ENCODE data around the gene GDF3.

GDF3 gene

DNA sequence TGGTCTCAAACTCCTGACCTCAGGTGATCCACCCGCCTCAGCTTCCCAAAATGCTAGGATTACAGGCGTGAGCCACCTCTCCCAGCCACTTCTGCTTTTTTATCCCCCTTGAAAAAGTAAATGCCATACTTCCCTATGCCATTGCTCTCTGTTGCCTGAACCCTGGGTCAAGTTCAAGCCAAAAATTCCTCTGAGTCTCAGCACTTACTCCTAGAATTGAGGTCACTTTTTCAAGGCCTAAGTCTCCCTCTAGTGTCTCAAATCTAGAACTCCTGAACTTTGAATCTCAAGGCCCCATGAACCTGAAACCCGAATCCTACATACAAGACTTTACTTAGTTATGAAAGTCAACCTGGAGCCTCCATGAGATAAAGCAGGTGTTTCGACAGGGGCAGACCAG is 28.4 kb downstream of the GDF3 start:
- no peak for DNase-seq (ENCODE audit: low spot score)
- H3K4me3 ChIP-seq, result no peak overlapping the region
- TF ChIP-seq CTCF (IDR thresholded peaks at IDR 0.05), result no peak
- no peak overlapping the region for H3K27ac ChIP-seq

GRCh38 chr12:7666595-7666994 is 29.0 kb downstream of the GDF3 start:
- Histone ChIP-seq H3K4me3 (no peak overlapping the region), H3K27ac (no peak overlapping the region)
- TF ChIP-seq CTCF (IDR thresholded peaks at IDR 0.05), result no peak
- no peak for DNase-seq (ENCODE audit: low spot score)

- no peak for TF ChIP-seq CTCF (IDR thresholded peaks at IDR 0.05)
- no peak for DNase-seq (ENCODE audit: low spot score)
- no peak overlapping the region for H3K27ac ChIP-seq
- no peak overlapping the region for H3K4me3 ChIP-seq
These were observed 33.8 kb downstream of the GDF3 start for GRCh38 chr12:7661741-7662140.

DNA sequence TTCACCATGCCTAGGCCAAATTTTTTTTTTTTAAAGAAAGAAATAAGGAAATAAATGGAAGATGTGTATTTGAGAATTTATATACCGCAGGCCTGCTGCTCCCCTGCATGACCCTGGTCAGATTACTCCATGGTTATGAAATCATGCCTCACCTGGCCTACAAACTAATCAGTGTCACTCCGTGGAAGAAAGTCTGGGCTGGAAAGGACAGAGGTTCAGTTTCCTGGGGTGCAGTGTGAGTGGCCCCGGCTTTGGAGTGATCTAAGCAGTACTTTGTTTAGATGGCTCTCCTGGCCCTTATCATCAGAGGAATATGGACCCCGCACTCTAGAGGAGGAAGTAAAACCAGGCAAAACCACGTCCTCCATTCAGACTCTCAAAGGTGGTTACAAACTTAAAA is 39.5 kb downstream of the GDF3 start:
- no peak overlapping the region for H3K4me3 ChIP-seq
- DNase-seq (ENCODE audit: low spot score), result no peak
- no peak overlapping the region for H3K27ac ChIP-seq
- no peak for TF ChIP-seq CTCF (IDR thresholded peaks at IDR 0.05)

DNA sequence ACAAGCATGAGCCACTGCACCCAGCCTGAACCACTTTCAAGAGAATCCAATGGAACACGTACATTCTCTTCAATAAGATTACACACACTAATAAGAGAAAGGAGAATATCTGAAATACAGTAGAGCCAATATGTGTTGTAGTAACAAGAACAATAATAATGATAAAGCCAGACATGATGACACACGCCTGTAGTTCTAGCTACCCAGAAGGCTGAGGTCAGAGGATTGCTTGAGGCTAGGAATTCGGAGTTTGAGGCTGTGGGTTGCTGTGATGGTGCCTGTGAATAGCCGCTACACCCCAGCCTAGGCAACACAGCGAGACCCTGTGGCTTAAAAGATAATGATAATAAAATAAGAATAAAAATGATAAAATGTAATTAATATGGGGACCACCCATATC is 45.5 kb downstream of the GDF3 start:
- H3K4me3 ChIP-seq, result no peak overlapping the region

DNA sequence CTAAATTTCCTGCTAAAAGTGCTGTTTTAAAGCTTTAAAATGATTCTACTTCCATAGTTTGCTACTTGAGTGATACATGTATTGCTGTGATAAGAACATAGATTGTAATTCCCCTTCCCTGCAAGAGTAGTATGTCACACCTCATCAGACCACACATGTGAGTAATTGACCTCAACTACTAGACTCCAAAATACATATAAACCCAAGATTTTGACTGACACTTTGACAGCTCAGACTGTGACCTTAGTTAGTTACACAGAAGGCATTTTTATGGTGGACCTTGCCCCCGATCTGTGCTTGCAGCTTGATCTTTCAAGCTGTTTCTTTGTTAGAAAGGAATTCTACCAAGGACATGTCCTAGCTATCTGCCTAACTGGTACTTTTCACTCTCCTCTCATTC is 48.5 kb downstream of the GDF3 start:
- Histone ChIP-seq H3K4me3 (no peak overlapping the region), H3K27ac (no peak overlapping the region)
- no peak for DNase-seq (ENCODE audit: low spot score)
- no peak for TF ChIP-seq CTCF (IDR thresholded peaks at IDR 0.05)

More for the DNA sequence above, 45.5 kb downstream of the GDF3 start:
- no peak for DNase-seq (ENCODE audit: low spot score)
- TF ChIP-seq CTCF (IDR thresholded peaks at IDR 0.05), result no peak
- H3K27ac ChIP-seq, result no peak overlapping the region

DNA sequence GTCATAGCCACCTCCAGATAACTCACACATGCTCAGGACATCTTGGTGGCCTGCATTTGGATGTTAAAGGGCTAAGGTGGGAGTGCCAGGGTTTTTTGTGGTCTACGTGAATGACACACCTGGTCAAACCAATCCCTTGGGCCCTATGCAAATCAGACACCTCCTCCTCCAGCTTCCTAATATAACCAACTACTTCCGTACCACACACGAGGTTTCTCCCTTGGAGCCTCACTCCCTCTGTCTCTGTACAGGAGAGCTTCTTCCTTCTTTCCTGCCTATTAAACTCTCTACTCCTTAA is 49.4 kb downstream of the GDF3 start:
- no peak overlapping the region for H3K4me3 ChIP-seq
- no peak for TF ChIP-seq CTCF (IDR thresholded peaks at IDR 0.05)
- no peak for DNase-seq (ENCODE audit: low spot score)
- no peak overlapping the region for H3K27ac ChIP-seq
